ENCODE measurements around the gene CAMK1D.

CAMK1D gene

DNA sequence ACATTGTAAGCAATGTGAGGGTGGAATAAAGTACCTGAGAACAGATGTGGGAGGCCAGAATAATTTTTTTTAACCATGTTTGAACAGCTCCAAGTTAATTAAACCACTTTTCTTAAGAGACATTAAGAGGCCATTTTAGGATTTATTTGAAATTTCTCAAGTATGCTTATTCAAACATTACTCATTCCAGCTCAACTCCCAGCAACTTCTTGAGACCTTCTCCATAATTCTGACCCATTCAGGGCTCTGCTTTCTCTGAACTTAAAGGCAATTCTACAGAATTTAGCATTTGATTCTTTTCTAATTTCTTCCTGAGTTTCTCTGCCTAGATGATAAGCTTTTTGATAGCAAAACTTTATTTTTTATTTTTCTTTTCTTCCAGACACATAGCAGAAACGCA lies 314.5 kb downstream of the CAMK1D start:
- DNase-seq: peak in 1 of 3 experiments; percentile 15

DNA sequence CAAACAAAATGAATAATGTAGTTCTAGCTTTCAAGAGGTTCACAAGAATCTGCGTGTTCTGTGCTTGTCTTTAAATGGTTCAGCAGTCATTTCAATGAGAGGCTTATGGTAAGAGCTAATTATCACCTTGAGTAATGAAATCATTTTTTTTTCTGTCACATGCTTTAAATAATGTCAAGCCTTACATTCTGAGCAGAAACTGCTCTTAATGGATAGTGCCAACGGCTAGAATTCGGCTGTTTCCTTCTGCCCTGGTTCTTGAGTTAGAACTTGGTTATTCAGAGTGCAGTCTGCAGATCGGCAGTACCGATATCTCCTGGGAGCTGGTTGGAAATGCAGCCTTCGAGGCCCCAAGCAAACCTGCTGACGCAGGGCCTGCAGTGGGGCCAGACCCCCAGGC lies 316.2 kb downstream of the CAMK1D start:
- DNase-seq: peak in 2 of 3 experiments; percentile 11 to 55

DNA sequence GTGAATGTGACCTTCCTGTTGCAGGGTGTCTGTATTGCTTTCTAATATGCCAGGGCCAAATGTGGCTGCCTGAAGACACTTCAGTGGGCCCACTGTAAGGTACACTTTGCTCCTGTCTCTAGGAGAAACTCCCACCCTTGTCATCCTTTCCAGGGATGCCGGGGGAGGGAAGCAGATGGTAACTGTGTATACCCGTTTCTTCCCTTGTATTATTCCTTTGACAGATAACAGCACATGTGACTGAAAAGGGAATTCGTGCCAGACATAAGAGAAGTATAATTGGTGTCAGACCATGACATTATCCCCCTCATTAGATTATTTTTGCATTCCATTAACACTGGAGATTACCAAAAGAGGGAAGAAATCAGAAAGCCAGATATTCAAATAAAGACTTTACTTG lies 317.7 kb downstream of the CAMK1D start:
- no peak for DNase-seq

DNA sequence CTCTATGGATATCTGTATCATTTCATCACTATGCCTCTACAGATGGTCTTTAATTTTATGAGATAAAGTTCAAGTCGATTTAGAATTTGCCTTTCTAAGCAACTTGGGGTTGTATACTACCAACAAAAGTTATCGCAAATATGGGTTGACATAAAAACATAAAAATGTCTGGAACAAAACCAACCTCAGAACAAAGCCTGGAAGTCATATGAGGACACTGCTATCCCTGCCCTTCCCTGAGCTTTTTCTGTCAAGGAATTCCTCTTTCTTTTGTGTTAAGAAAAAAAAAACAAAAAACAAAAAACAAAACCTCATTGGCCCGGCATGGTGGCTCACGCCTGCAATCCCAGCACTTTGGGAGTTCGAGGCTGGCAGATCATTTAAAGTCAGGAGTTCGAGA lies 319.3 kb downstream of the CAMK1D start:
- DNase-seq: no peak

DNA sequence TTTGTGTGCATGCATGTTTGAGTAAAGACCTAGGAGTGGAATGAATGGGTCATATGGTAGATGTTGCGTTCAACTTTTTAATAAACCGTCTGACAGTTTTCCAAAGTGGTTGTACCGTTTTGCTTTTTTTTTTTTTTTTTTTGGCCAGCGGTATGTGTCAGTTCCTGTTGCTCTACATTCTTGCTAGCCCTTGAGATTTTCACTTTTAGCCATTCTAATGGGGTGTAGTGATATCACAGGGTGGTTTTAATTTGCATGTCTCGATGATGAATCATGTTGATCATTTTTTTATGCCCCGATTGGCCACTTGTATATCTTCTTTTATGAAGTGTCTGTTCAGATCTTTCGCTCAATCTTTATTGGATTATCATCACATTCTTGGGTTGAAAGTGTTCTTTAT lies 320.7 kb downstream of the CAMK1D start:
- DNase-seq: no peak

DNA sequence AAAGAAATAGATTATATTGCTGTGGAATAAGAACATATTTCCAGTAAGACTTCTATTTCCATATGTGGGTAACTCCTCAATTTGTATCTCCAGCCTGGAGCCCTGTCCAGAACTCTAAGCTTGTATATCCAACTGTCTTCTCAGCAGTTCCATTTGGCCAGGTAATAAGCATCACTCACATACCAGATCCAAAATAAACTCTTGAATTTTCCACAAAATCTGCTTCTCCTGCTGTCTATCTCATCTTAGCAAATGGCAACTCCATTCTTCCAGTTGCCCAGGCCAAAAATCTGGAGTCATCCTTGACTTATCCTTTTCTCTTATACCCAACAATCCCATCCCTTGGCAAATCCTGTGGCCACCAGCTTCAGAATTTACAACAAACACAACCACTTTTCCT lies 325.8 kb downstream of the CAMK1D start:
- no peak for DNase-seq

DNA sequence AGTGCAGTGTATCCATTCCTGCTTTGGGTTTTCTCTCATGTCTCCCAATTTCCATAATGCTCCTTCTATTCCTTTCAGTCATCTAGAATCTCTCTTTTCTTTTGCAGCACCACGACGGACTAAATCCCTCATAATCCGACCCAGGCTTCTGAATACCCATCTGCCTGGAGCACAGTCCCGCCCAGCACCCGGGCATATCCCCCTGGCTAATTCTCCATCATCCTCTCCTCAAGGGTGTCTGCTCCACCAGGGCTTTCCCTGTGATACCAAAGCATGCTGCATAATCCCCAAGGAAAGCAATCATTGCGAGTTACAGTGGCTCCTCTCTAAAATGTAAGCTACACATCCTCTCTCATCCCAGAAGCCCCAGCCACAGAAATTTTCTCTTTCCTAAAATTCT lies 330.3 kb downstream of the CAMK1D start:
- DNase-seq: no peak

DNA sequence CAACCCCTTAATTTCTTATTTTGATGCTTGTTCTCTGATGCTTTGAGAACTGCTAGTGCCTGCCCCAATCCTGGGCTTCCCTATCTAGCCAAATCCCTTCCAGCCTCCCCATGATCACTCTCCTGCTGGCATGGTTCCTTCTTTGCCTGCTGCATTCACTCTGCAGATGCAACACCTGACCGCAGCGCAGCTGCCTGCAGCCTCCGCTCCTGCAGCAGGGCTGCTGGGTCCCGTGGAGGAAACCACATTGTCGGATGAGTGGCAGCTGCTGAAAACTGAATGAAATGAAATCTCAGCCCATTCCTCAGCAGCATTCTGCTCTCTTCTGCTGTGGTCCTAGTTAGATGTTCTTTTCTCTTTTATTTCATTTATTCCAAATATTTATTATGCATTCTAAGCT lies 331.9 kb downstream of the CAMK1D start:
- peak in 1 of 3 experiments; percentile 18 for DNase-seq

DNA sequence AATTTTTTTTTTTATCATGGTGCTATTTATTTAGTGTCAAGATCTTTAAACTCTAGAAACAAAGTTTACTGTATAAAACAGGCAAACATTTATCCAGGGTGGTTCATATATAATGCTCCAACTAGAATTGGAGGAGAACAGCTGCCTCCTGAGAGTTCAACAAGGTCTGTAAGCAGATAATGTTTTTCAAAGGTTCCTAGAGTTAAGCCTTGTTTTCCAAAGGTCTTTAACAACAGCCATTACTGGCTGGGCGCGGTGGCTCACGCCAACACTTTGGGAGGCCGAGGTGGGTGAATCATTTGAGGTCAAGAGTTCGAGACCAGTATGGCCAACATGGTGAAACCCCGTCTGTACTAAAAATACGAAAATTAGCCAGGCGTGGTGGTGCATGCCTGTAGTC lies 335.4 kb downstream of the CAMK1D start:
- DNase-seq: no peak

DNA sequence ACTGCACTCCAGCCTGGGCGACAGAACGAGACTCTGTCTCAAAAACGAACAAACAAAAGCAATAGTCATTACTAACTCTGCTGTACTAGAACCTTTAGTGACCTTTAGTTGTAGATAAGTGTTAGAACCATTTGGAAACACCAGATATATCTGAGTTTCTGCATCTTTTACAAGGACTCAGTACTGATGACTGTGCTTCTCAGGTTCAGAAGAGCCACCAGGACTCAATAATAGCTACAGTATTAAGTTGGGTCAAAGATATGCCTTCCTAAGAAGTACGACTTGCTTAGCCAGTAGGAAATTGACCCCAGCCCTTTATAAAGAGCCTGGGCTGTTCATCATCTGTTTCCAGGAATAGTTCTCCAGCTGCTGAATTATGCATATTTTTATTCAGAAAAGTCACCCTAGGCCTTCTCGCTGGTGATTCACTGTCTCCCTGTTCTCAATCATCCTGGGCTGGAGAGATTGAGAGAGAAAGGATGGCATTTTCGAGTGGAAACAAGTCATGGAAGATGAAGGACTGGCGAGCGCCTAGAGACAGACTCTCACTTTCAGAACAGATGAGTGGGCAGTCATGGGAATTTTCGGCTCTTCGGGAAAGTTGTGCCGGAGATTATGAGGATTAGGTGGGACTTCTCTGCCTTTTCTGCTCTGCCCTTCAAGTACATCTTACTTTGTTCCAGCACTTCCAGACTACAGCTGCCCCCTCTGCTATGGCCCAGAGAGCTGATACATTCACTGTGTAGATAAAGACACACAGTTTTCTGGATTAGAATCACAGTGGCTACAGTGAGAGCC lies 336.1 kb downstream of the CAMK1D start:
- DNase-seq: no peak

DNA sequence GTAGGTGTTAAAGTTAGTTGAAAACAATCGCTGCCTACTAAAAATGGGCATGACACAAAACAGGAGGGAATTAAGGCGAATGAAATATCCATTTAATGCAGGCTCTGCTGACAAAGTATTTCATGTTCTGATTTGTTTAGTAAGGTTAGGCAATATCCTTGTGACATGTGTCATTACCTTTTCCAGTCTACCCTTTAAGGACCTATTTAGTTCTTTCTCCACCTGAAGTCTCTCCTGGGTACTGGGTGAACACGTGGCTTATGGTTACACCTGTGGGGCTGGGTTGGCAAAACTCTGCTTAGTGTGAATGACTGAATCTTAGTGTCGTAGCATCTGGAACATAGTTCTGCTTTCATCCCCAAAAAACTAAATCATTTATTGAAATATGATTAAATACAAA lies 338.6 kb downstream of the CAMK1D start:
- DNase-seq: peak in 1 of 3 experiments; percentile 50

DNA sequence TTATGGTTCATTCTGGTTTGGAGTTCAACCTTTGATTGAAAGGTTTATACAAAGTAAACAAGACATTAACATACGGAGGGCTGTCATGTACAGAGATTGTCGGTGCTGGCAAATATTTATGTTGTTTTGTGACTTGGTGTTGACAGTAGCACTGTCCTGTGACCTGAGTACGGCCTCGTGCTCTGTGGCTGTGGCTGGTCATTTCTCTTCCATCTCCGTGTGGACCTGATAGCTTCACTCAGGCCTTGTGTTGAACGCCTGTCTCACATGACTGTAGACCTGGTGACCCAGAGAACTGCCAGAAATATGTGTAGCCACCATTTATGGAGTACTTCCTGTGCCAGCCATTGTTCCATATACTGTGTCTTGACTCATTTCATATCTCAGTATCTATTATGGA lies 340.5 kb downstream of the CAMK1D start:
- DNase-seq: peak in 2 of 3 experiments; percentile 13 to 59

DNA sequence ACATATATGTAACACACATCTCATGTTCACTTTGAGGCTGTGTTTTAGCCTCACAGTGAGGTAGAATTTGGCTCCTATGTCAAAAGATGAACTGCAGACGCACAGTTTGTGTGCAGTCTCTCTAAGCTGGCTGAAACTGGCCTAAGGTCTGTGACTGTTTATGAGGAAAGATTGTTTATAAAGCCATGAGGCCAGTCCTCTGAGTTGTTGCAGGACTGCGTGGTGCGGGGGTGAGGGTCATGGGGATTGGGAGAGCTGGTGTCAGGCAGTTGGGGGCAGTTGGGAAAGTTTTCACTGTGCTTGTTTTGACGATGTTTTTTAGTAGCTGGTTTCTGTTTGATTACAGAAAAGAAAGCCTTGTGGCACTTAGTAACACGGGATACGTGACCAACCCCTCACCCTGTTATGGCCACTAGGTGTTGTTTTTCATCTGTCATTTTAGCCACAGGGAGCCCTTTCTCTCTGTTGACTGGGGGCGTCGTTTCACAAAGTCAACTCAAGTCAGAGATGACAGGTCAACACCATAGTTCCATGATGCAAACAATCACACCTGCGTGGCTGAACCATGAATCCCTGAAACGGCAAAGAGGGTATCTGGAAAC lies 341.3 kb downstream of the CAMK1D start:
- DNase-seq: peak in 2 of 3 experiments; percentile 79 to 93

DNA sequence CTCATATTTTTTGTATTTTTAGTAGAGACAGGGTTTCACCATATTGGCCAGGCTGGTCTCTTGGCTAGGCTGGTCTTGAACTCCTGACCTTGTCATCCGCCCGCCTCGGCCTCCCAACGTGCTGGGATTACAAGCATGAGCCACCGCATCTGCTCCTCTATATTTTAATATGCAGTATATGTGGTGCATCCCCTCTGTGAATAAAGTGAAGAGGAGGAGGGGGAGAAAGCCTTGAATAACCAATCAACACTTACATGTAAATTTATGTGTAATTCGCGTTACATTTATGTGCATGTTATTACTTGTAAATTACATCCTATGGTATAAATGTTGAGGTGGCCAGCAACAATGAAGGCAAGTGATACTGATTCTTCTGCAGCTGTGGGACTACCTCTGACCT lies 342.2 kb downstream of the CAMK1D start:
- no peak for DNase-seq

DNA sequence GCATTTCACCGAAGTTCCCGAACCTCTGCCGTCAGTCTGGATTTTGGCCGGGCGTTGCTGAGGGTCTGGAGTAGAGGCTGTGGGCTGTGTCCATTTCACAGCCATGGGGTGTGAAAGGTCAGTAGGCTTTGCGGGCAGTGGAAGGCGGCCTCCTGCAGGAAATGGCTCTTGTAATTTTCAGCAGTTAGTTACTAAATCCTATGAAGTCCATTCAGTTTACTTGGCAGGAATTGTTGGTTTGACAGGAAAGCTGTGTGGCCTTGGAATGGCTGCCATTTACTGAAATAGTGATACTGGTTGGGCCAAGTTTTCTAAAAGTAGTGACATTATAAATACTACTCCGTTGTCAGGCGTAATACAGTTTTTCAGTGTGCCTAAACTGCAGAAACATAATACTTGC lies 348.4 kb downstream of the CAMK1D start:
- no peak for DNase-seq

DNA sequence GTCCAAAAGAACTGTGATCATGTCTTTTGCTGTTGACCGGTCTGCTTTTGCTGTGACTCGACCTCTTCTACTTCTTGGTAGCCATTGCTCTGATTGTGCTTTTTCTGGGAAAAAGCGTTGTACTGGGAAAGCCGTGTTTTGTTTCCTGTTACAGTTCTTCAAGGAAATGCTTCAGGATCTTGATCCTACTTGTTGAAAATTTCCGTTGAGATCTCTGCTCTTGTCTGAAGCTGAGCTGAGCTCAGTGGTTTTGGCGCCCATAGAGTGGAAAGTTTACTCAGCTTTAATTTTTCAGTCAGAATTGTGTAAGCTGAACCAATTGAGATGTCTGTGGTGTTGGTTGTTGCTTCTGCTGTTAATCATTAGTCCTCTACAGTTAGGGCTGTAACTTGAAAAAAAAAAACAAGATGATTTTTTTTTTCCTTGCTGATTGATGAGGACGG lies 349.9 kb downstream of the CAMK1D start:
- DNase-seq: no peak

DNA sequence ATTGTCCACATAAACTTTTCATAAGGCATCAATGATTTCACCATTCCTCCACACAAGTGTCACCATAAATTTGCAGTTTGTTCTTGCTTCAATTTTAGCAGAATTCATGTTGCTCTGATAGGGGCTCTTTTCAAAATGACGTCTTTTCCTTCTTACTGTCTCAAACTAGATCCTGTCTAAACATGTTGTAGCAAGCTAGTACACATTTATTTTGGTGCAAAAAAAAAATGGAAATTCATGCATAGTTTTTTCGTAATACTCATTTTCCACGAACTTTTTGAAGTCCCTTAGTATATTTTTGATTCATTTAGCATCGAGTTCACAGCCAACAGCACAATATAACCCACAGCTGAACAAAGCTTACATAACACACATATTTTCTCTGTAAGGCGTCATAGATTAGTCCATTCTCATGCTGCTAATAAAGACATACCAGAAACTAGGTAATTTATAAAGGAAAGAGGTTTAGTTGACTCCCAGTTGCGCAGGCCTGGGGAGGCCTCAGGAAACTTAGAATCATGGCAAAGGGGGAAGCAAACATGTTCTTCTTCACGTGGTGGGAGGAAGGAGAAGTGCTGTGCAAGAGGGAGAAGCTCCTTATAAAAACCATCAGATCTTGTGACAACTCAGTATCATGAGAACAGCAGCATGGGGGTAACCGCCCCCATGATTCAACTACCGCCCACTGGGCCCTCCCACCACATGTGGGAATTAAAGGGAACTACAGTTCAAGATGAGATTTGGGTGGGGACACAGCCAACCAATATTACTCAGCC lies 350.6 kb downstream of the CAMK1D start:
- DNase-seq: no peak

DNA sequence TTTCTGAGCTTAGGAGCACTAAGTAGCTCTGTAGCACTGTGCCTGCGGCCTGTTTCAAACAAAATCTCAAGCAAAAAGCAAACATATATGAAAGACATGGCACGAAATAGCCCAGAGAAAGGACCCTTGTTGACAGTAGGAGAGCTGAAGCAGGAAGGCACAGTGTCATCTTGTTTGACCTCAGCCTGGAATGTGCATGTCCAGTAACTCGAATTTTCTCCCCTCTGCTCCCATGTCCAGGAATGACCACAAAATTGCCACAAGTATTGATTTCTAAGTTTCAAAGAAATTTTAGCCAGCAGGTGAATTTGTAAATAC lies 351.2 kb downstream of the CAMK1D start:
- no peak for DNase-seq

DNA sequence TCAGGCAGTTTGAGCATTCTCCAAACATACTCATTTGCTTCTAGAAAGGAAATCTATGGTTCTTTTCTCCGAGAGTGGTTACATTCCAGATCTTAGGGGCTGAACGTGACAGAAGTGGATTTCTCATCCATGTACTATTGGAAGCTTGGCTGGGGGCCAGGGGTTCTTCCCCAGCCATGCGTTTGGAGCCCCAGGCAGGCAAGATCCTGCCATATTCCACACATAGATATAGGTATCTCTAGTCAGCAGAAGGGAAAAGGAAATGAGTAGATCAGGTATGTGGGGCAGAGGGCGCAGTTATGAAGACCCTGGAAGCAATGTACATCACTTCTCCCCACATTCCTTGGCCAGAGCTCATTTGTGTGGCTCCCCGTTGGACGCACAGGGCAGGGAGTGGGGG lies 352.3 kb downstream of the CAMK1D start:
- no peak for DNase-seq

DNA sequence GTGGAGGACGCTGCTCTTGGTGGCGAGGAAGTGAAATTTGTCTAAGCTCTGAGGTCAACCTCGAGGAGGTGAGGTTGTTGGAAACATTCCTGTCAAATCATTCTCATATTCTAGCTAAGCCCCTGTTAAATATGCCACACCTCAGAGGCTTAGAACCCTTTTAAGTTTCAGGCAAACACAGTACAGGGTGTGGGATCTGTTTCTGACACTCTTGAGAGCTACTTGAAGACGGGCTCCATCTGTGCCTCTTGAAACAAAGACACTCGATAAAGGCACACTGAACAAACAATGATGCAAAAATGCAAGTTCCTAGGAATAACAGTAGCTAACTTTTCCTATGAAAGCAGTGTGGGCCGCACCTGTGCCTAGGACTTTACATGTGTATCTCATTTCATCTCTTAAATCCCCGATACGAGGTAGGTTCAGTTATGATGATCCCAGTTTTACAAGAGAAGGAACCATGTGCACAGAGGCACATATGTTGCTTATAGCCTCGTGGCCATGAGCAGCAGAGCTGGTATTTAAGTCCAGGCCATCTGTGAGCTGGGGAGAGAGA lies 352.9 kb downstream of the CAMK1D start:
- DNase-seq: peak in 1 of 3 experiments; percentile 8

DNA sequence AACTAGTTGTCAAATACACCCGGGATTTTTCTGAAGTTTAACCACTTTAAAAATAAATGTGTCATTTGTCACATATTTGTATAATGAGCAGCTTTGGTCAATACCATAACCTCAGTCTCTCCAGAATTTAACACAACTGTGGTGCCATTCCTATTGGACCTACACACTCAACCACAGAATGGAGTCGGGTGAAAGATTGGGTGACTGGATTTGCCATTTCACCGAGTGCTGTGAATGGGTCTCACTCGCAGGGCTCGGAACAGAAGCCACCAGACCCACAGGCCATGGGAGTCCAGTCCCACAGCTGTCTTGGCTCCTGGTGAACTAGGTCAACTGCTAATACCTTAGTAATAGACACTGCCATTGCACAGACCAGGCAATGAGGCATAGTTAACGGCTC lies 353.8 kb downstream of the CAMK1D start:
- no peak for DNase-seq

DNA sequence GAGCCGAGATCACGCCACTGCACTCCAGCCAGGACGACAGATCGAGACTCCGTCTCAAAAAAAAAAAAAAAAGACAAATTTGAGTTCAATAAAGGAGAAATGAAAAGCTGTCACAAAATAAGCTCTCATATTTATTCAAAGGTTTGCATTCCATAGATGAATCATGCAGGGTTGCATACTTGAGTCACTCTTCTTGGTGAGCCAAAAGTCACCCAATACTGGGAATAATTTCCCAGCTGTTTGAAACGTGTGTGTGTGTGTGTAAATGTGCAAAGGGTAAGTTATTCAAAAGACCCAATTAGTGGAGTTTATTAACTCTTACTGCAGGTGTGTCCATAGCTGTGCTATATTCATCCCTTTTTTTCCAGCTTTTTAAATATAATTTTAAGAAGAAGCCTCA lies 354.5 kb downstream of the CAMK1D start:
- DNase-seq: no peak

DNA sequence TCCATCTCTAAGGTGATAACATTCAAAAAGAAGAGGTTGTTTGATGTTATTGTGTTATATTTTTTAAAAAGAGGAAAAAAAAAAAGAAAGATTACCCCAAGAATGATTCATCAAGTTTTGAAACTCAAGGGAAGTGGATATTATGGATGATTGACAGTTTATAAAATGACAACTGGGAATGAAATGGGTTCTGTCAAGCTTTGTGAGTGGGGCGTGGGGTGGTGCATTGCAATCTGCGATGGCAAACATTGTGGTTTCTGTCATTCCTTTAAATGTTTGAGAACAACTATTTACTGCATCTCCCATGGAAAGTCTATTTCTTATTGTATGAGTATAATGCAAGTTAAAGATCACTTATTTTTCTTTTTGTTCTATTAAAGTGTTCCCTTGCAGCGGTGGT lies 355.1 kb downstream of the CAMK1D start:
- DNase-seq: no peak

DNA sequence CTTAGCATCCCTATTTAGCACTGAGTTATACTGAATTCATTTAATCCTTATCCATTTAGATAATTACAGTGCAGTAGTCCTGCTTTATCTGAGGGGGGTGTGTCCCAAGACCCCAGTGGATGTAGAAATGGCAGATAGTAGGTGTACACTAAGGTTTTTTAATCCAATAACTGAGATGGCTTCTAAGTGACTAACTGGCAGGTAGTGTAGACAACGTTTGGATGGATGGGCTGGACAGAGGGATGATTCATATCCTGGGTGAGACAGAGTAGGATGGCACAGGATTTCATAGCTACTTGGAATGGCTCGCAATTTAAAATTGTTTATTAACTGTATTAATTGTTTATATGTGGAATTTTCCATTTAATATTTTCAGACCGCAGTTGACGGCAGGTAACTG lies 356.6 kb downstream of the CAMK1D start:
- DNase-seq: no peak

Measured in NCI-H1417 (cell line).